ENCODE results near the gene GNB5.

DNA sequence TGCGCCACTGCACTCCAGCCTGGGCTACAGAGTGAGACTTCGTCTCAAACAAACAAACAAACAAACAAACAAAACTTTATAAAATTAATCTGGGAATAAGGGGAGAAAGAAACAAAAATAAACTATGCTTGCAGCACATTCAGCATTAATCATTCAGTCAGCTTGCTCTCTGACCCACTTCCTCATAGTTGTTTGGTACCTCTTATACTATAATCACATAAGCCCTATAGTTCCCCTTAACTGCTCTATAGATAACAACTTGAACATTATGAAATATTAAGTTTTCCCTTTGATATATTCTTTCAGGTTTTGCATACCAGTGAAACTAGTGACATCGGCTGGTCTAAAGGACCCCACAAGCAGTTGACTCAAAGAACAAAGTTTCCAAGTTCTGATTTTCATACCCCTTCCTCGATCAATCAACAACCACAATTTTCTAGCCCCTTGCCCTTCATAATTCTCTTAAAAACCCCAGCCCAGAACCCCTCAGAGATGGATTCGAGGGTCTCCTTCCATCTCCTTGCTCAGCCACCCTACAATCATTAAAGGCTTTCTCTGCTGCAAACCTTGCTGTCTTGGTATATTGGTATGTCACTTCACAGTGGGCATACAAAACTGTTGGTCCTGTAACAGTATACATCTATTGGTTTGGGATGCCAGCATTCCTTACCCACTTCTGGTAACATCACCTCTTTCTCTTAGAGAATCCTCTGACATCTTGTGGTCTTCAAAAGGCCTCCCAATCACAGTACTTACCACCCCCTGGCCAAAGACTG, 105.0 kb downstream of the GNB5 start:
- TF ChIP-seq, protein P1, sequence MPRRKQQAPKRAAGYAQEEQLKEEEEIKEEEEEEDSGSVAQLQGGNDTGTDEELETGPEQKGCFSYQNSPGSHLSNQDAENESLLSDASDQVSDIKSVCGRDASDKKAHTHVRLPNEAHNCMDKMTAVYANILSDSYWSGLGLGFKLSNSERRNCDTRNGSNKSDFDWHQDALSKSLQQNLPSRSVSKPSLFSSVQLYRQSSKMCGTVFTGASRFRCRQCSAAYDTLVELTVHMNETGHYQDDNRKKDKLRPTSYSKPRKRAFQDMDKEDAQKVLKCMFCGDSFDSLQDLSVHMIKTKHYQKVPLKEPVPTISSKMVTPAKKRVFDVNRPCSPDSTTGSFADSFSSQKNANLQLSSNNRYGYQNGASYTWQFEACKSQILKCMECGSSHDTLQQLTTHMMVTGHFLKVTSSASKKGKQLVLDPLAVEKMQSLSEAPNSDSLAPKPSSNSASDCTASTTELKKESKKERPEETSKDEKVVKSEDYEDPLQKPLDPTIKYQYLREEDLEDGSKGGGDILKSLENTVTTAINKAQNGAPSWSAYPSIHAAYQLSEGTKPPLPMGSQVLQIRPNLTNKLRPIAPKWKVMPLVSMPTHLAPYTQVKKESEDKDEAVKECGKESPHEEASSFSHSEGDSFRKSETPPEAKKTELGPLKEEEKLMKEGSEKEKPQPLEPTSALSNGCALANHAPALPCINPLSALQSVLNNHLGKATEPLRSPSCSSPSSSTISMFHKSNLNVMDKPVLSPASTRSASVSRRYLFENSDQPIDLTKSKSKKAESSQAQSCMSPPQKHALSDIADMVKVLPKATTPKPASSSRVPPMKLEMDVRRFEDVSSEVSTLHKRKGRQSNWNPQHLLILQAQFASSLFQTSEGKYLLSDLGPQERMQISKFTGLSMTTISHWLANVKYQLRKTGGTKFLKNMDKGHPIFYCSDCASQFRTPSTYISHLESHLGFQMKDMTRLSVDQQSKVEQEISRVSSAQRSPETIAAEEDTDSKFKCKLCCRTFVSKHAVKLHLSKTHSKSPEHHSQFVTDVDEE (CRISPR knock-in tag; IDR thresholded peaks at IDR 0.05) = no peak
- TF ChIP-seq ISL1 (CRISPR knock-in tag; IDR thresholded peaks at IDR 0.05) = no peak

Data from SK-N-SH treated with all-trans-retinoic acid at 6 μM for 48 hours (cell line).